Colonic mucosa (tissue), 4 donors: ENCODE data around the gene MRPL27. TPM values are rescaled to one million over a fixed set of nuclear protein-coding genes. Genes with fewer than 3 reads are reported as not detected.

Experiments used
- DNase-seq: peaks from one replicate; pipeline ENCODE4 v3.0.0-alpha.2; 2020
- H3K27ac ChIP-seq: fragments of 200-600 bp; one replicate; pipeline ENCODE4 v1.8.0; 2021
- H3K27me3 ChIP-seq: fragments of 200-600 bp; one replicate; pipeline ENCODE4 v1.8.0; 2021
- H3K36me3 ChIP-seq: fragments of 200-600 bp; one replicate; pipeline ENCODE4 v1.8.0; 2021
- H3K4me1 ChIP-seq: fragments of 200-600 bp; one replicate; pipeline ENCODE4 v1.8.0; 2021; ENCODE audit warnings: mild to moderate bottlenecking
- H3K4me3 ChIP-seq: fragments of 200-600 bp; one replicate; pipeline ENCODE4 v1.8.0; 2021
- H3K9ac ChIP-seq, 2 donors: one replicate each; pipeline ENCODE4 v1.7.0; 2013; ENCODE audit warnings: control low read depth in 2 of 2, low read depth in 2 of 2, low read length in 2 of 2
- H3K9me3 ChIP-seq: fragments of 200-600 bp; one replicate; pipeline ENCODE4 v1.8.0; 2021
- intact Hi-C: fragments of 100-400 bp; cut with DNase I; formaldehyde crosslinking; loops from one replicate; pipeline ENCODE4 v1.14.1; 2022
- total RNA-seq, 2 donors: library from RNA; stranded (reverse); fragmentation: NEBNext Ultra II Directional in 1 of 2; extraction: Animal tissue kit (Norgen Biotek cat#: 25700) in 1 of 2; gene quantifications; one replicate each; pipeline ENCODE4 v1.2.1, GENCODE V29; 2021
- TF ChIP-seq, protein P1 (sequence below): fragments of 200-600 bp; IDR thresholded peaks from one replicate; pipeline ENCODE4 v1.8.0; 2022; ENCODE audit warnings: antibody characterized with exemption, mild to moderate bottlenecking
- donor health status: healthy.
- donor health status: DM: no; HTN: no; CAD: no.
- donor health status: DM: no; HTN: no; CAD: no.

MRPL27 gene
- total RNA-seq, 2 donors from 2014 or later, result 71.7 to 135 TPM

DNA sequence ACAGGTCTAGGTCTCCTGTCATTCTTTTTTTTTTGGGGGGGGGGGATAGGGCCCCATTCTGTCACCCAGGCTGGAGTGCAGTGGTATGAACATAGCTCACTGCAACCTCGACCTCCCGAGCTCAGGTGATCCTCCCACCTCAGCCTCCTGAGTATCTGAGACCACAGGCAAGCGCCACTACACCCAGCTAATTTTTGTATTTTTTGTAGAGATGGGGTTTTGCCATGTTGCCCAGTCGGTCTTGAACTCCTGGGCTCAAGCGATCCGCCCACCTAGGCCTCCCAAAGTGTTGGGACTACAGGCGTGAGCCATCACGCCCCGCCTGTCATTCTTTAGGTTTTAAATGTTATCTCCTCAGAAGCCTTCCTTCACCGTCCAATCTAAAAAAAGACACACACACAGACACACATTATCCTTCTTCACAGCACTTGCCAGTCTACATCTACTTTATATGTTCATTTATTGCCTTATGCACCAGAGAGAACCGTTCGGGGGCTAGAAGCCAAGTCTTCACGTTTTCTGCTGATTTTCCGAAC is 694 bp downstream of the MRPL27 start:
- no peaks in the 10 kb centered on the region for H3K9me3 ChIP-seq
- peaks cover 15% of the 10 kb centered on the region for H3K36me3 ChIP-seq
- no peaks in the 10 kb centered on the region for H3K27me3 ChIP-seq
- DNase-seq, result no peak
- peak overlapping the region; percentile 70 for H3K27ac ChIP-seq
- peak overlapping the region; percentile 60 to 87 for H3K9ac ChIP-seq
- H3K4me1 ChIP-seq, result peaks cover 12% of the 10 kb centered on the region
- intact Hi-C loops, result no loop called here
- TF ChIP-seq, protein P1, sequence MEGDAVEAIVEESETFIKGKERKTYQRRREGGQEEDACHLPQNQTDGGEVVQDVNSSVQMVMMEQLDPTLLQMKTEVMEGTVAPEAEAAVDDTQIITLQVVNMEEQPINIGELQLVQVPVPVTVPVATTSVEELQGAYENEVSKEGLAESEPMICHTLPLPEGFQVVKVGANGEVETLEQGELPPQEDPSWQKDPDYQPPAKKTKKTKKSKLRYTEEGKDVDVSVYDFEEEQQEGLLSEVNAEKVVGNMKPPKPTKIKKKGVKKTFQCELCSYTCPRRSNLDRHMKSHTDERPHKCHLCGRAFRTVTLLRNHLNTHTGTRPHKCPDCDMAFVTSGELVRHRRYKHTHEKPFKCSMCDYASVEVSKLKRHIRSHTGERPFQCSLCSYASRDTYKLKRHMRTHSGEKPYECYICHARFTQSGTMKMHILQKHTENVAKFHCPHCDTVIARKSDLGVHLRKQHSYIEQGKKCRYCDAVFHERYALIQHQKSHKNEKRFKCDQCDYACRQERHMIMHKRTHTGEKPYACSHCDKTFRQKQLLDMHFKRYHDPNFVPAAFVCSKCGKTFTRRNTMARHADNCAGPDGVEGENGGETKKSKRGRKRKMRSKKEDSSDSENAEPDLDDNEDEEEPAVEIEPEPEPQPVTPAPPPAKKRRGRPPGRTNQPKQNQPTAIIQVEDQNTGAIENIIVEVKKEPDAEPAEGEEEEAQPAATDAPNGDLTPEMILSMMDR, result no peak
- H3K4me3 ChIP-seq, result peak overlapping the region; percentile 56

DNA sequence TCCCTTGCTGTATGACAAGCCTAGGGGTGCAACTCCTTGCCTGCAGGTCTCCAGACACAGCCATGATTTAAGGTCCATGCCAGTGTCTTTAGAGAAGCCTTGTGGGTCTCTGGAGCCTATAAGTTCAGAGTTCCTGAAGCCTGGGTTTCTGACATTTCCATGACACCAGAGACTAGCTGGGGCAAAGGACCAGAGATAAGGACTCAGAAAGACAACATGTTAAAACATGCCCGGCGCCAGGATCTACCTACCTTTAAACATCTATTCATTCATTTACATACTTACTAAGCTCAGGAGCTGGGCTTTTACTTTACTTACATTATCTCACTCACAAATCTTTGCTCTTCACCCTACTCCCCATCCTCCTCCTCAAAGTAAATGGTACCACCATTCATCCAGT is 1.5 kb downstream of the MRPL27 start:
- DNase-seq, result no peak
- intact Hi-C loops, result no loop called here
- Histone ChIP-seq H3K27me3 (no peaks in the 10 kb centered on the region), H3K27ac (no peak overlapping the region), H3K36me3 (peaks cover 20% of the 10 kb centered on the region), H3K4me1 (peaks cover 12% of the 10 kb centered on the region), H3K9me3 (no peaks in the 10 kb centered on the region), H3K9ac (peak overlapping the region in 1 of 2 donors; percentile 87), H3K4me3 (no peak overlapping the region)
- TF ChIP-seq, protein P1, result no peak

DNA sequence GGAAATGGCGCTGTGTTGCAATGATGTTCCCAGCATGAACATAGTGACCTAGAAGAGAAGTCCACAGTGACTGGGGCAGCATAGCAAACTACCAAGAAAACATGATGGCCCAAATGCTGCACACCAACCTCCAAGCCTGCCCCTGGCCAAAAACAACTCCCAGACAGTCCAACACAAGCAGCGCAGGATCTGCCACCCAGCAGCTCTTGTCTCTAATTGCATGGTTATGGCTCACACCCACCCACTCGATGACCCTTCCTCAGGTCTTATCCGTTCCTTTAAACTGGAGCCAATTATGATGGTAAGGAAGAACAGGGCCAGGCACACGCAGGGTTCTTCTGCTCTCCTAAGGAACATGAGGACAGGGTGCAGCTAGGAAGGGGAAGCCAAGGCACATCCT is 2.9 kb downstream of the MRPL27 start:
- Histone ChIP-seq H3K4me3 (no peak overlapping the region), H3K9ac (no peak overlapping the region), H3K36me3 (peaks cover 20% of the 10 kb centered on the region), H3K27ac (no peak overlapping the region), H3K27me3 (no peaks in the 10 kb centered on the region), H3K9me3 (no peaks in the 10 kb centered on the region), H3K4me1 (peaks cover 12% of the 10 kb centered on the region)
- TF ChIP-seq, protein P1, result no peak
- intact Hi-C loops, result no loop called here
- no peak for DNase-seq

DNA sequence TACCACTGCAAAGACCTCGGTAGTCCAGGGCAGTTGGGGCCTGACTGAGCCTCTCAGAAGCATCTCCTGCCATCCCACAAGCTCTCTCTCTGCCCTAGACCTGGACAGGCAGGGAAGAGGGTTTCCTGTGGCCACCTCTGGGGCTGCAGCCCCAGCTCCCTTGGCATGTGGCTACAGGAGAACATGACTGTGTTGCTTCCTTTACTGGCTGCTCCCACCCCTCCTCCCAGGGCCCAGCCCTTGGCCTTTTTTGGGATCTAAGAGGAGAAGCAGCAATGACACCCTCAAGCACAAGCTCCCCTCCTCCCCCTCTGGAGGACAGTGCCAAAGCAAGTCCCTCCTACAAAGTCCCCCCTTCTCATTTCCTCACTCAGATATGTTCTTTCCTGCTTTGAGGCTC is 5.6 kb downstream of the MRPL27 start:
- TF ChIP-seq, protein P1, result no peak
- H3K4me3 ChIP-seq, result no peak overlapping the region
- H3K27ac ChIP-seq, result no peak overlapping the region
- no peaks in the 10 kb centered on the region for H3K9me3 ChIP-seq
- H3K27me3 ChIP-seq, result no peaks in the 10 kb centered on the region
- intact Hi-C loops, result no loop called here
- peaks cover 20% of the 10 kb centered on the region for H3K36me3 ChIP-seq
- no peak overlapping the region for H3K9ac ChIP-seq
- DNase-seq, result no peak
- H3K4me1 ChIP-seq, result peaks cover 9% of the 10 kb centered on the region

DNA sequence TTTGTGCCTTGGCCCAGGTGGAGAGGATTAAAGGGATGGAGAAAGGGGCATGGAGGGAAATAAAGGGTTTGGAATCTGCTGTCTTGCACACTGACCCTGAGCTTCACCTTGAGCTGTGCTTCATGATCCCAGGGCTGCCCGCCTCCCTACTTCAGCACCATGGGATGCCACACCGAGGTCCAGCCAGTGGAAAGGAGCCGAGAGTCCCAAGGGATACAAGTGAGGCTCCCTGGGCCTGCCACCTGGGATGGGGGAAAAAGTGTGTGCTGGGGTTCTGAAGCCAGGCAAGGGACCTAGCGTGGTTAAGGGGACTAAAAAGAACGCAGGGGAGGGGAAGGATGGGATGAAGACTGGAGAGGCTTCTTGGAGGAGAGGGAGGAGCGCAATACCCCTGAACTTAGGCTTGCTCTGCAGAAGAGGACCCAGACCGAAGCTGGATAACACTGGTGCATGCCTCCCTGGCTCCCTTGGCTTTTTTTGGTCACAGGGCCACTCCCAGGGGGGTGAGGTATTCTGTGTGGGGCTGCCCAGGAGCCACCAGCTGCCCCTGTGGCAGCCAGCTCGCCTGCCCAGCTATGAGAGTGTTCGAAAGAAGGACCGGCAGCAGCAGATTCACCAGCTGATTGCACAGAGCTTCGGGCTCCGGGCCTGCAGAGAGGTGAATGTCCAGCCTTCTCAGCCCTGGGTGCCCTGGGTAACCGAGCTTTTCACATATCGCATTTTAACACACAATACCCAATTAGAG is 7.2 kb downstream of the MRPL27 start:
- Histone ChIP-seq H3K4me3 (no peak overlapping the region), H3K27me3 (no peaks in the 10 kb centered on the region), H3K4me1 (peaks cover 5% of the 10 kb centered on the region), H3K9me3 (no peaks in the 10 kb centered on the region), H3K9ac (no peak overlapping the region), H3K36me3 (peaks cover 20% of the 10 kb centered on the region), H3K27ac (no peak overlapping the region)
- TF ChIP-seq, protein P1, result no peak
- intact Hi-C loops, result no loop called here
- no peak for DNase-seq
